ENCODE measurements around the gene FIBCD1.
A peak's percentile ranks its signal among the peaks of the same experiment; 100 is the strongest.

FIBCD1 gene

GRCh38 chr9:130905125-130905901 lies 33.7 kb downstream of the FIBCD1 start:
- DNase-seq = no peak

- no peak for DNase-seq
These were observed 34.7 kb downstream of the FIBCD1 start for GRCh38 chr9:130904070-130905044.

- no peak for DNase-seq
These were observed 35.6 kb downstream of the FIBCD1 start for GRCh38 chr9:130903194-130904069.

- no peak for DNase-seq
These were observed 36.6 kb downstream of the FIBCD1 start for GRCh38 chr9:130902204-130903185.

- no peak for DNase-seq
These were observed 37.4 kb downstream of the FIBCD1 start for GRCh38 chr9:130901498-130902203.

GRCh38 chr9:130900701-130901497 lies 38.1 kb downstream of the FIBCD1 start:
- no peak for DNase-seq

- DNase-seq = no peak
These were observed 39.8 kb downstream of the FIBCD1 start for GRCh38 chr9:130899051-130899748.

GRCh38 chr9:130898552-130898852 lies 40.5 kb downstream of the FIBCD1 start:
- DNase-seq = no peak

- no peak for DNase-seq
These were observed 41.0 kb downstream of the FIBCD1 start for GRCh38 chr9:130897848-130898551.

GRCh38 chr9:130897105-130897751 lies 41.8 kb downstream of the FIBCD1 start:
- DNase-seq = no peak

- no peak for DNase-seq
These were observed 42.6 kb downstream of the FIBCD1 start, which contains the start of gene QRFP for GRCh38 chr9:130896233-130897014. TSS of gene QRFP (minus strand) at chr9:130896812. CDS start at chr9:130893838, 2,974 bp downstream.

- DNase-seq = no peak
These were observed 43.4 kb downstream of the FIBCD1 start for GRCh38 chr9:130895481-130896232.

- no peak for DNase-seq
These were observed 44.0 kb downstream of the FIBCD1 start for GRCh38 chr9:130895038-130895437.

- no peak for DNase-seq
These were observed 44.5 kb downstream of the FIBCD1 start for GRCh38 chr9:130894546-130894945.

GRCh38 chr9:130893341-130894101 lies 45.5 kb downstream of the FIBCD1 start:
- peak in 1 of 2 donors; percentile 46 for DNase-seq
